OCI-LY7 (cell line): Measurements from ENCODE around the gene GTPBP8. TPM values are rescaled to one million over a fixed set of nuclear protein-coding genes. Genes with fewer than 3 reads are reported as not detected.

Experiments
- BruUV-seq: library from RNA; stranded (reverse); fragments of 400-500 nt; replicated peaks from 2 replicates; lab custom pipeline; 2021; lab: Mats Ljungman, UMichigan
- CTCF ChIA-PET: fragments of 300-600 bp; sonication (Branson Sonifier 250); formaldehyde crosslinking; loops from one replicate; lab custom pipeline; 2022; ENCODE audit warnings: antibody characterized with exemption; ENCODE audit not compliant: unreplicated experiment; lab: Charles Lee
- POLR2A ChIA-PET: fragments of 300-600 bp; sonication (Branson Sonifier 250); formaldehyde crosslinking; loops from one replicate; lab custom pipeline; 2022; ENCODE audit warnings: antibody characterized with exemption; lab: Charles Lee
- DNase-seq: peaks from one replicate; pipeline ENCODE4 v3.0.0-alpha.2; 2015; ENCODE audit warnings: low spot score
- H2AFZ ChIP-seq: fragments of 200-600 bp; sonication (generic), shearing (Covaris generic); 2 replicates; pipeline ENCODE4 v1.6.1; 2014; ENCODE audit warnings: mild to moderate bottlenecking, antibody characterized with exemption, low read length, moderate library complexity
- H3K27ac ChIP-seq: fragments of 200-600 bp; sonication (generic); 2 replicates; pipeline ENCODE4 v1.5.1; 2014; ENCODE audit warnings: mixed run types, low read depth, mild to moderate bottlenecking, moderate library complexity, low read length, inconsistent platforms; ENCODE audit not compliant: poor library complexity, severe bottlenecking
- H3K36me3 ChIP-seq: fragments of 200-600 bp; sonication (generic); 2 replicates; pipeline ENCODE4 v1.6.1; 2014; ENCODE audit warnings: mild to moderate bottlenecking, antibody characterized with exemption, low read length, moderate library complexity, mixed read lengths; ENCODE audit not compliant: insufficient read depth
- H3K4me1 ChIP-seq: fragments of 200-600 bp; sonication (generic); 2 replicates; pipeline ENCODE4 v1.5.1; 2014; ENCODE audit warnings: mild to moderate bottlenecking, low read length; ENCODE audit not compliant: insufficient read depth, poor library complexity, severe bottlenecking
- H3K4me2 ChIP-seq: fragments of 200-600 bp; sonication (generic); 2 replicates; pipeline ENCODE4 v1.6.1; 2014; ENCODE audit warnings: mild to moderate bottlenecking, low read length
- H3K4me3 ChIP-seq: fragments of 200-600 bp; sonication (generic); 2 replicates; pipeline ENCODE4 v1.5.1; 2014; ENCODE audit warnings: mild to moderate bottlenecking, low read depth, low read length; ENCODE audit not compliant: poor library complexity, severe bottlenecking
- H3K79me2 ChIP-seq: fragments of 200-600 bp; sonication (generic); 2 replicates; pipeline ENCODE4 v1.6.1; 2016; ENCODE audit warnings: low read depth, mild to moderate bottlenecking, low read length, moderate library complexity, mixed read lengths; ENCODE audit not compliant: insufficient read depth
- H3K9me2 ChIP-seq: fragments of 200-600 bp; sonication (generic); 2 replicates; pipeline ENCODE4 v1.6.1; 2016; ENCODE audit warnings: mild to moderate bottlenecking, low read length, mixed read lengths; ENCODE audit not compliant: insufficient read depth
- H3K9me3 ChIP-seq: fragments of 200-600 bp; sonication (generic); 2 replicates; pipeline ENCODE4 v1.6.1; 2014; ENCODE audit warnings: mild to moderate bottlenecking, mixed run types, low read length, mixed read lengths
- H4K20me1 ChIP-seq: fragments of 200-600 bp; sonication (generic); 2 replicates; pipeline ENCODE4 v1.6.1; 2014; ENCODE audit warnings: mild to moderate bottlenecking, antibody characterized with exemption, low read length, moderate library complexity, mixed read lengths; ENCODE audit not compliant: insufficient read depth
- CTCF ChIP-seq: fragments of 200-600 bp; sonication (generic); conservative IDR thresholded peaks from 2 replicates; pipeline ENCODE4 v1.5.1; 2014; ENCODE audit warnings: mild to moderate bottlenecking, antibody characterized with exemption, low read length, moderate library complexity, mixed read lengths
- EZH2phosphoT487 ChIP-seq: fragments of 200-600 bp; sonication (generic); IDR thresholded peaks from 2 replicates; pipeline ENCODE4 v1.6.1; 2018; ENCODE audit warnings: low read depth, borderline replicate concordance, mild to moderate bottlenecking, mixed run types, antibody characterized with exemption, low read length, moderate library complexity, mixed read lengths
- intact Hi-C: fragments of 100-400 bp; cut with micrococcal nuclease; formaldehyde crosslinking; loops from one replicate; pipeline ENCODE4 v1.10.0; 2022; ENCODE audit not compliant: unreplicated experiment
- total RNA-seq, 2 experiments: library from RNA; depleted of rRNA in 1 of 2; stranded (reverse); fragments of >200 nt in 1 of 2; shearing (Covaris generic) in 1 of 2; gene quantifications; 2 replicates each; pipeline ENCODE4 v1.2.3, GENCODE V29; 2014 to 2022

GTPBP8 gene
- total RNA-seq, 2 experiments from 2014 or later, result 21.9 to 23.8 TPM

DNA sequence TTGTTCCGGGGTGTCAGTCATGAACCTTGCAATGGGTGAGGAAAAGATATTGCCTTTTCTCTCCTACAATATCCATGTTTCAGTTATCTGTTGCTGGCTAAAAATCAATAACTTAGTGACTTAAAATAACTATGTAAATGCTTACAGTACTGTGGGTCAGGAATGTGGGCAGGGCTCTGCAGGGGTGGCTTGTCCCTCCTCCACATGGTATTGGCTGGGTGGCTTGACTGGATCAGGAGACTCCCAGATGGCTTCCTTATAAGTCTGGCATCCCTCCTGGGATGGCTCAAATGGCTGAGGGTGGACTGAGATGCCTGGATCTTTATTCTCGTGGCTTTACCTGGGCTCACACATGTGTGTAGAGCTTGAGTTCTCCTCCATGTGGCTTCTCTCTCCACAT lies 47.5 kb downstream of the GTPBP8 start:
- H3K27ac ChIP-seq, result no peak overlapping the region
- no peak overlapping the region for H3K4me3 ChIP-seq
- TF ChIP-seq EZH2phosphoT487 (no peak), CTCF (no peak)
- no peak overlapping the region for H3K4me2 ChIP-seq
- no peak overlapping the region for H2AFZ ChIP-seq
- H3K4me1 ChIP-seq, result no peaks in the 10 kb centered on the region
- DNase-seq, result no peak
- H3K79me2 ChIP-seq, result no peaks in the 10 kb centered on the region
- ChIA-PET CTCF (no interaction called here), POLR2A (no interaction called here)
- no TSS peak for BruUV-seq
- intact Hi-C loops, result no loop called here
- H3K9me3 ChIP-seq, result no peaks in the 10 kb centered on the region
- H3K36me3 ChIP-seq, result no peaks in the 10 kb centered on the region
- H4K20me1 ChIP-seq, result no peaks in the 10 kb centered on the region
- no peaks in the 10 kb centered on the region for H3K9me2 ChIP-seq

DNA sequence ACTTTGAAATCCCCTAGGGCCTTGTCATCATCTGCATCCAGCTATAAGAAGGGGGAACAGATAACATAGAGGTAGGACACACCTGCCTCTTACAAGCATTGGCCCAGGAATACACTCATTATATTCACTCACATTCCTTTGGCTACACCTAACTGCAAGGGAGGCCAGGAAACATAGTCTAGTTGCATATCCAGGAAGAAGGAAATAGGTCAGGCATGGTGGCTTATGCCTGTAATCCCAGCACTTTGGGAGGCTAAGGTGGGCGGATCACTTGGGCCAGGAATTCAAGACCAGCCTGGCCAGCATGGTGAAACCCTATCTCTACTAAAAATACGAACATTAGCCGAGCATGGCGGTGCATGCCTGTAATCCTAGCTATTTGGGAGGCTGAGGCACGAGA lies 48.8 kb downstream of the GTPBP8 start:
- no TSS peak for BruUV-seq
- H3K27ac ChIP-seq, result no peak overlapping the region
- no peaks in the 10 kb centered on the region for H3K4me1 ChIP-seq
- H3K9me3 ChIP-seq, result no peaks in the 10 kb centered on the region
- no peak for DNase-seq
- TF ChIP-seq CTCF (no peak), EZH2phosphoT487 (no peak)
- ChIA-PET CTCF (no interaction called here), POLR2A (no interaction called here)
- intact Hi-C loops, result no loop called here
- no peak overlapping the region for H3K4me3 ChIP-seq
- no peaks in the 10 kb centered on the region for H3K79me2 ChIP-seq
- H3K9me2 ChIP-seq, result no peaks in the 10 kb centered on the region
- H3K36me3 ChIP-seq, result no peaks in the 10 kb centered on the region
- H2AFZ ChIP-seq, result no peak overlapping the region
- no peak overlapping the region for H3K4me2 ChIP-seq
- H4K20me1 ChIP-seq, result no peaks in the 10 kb centered on the region

- TF ChIP-seq CTCF (no peak), EZH2phosphoT487 (no peak)
- no peak for DNase-seq
- H3K4me1 ChIP-seq, result no peaks in the 10 kb centered on the region
- intact Hi-C loops, result no loop called here
- ChIA-PET POLR2A (no interaction called here), CTCF (no interaction called here)
- H3K9me3 ChIP-seq, result no peaks in the 10 kb centered on the region
- H3K27ac ChIP-seq, result no peak overlapping the region
- H3K4me3 ChIP-seq, result no peak overlapping the region
- H3K4me2 ChIP-seq, result no peak overlapping the region
- H3K9me2 ChIP-seq, result no peaks in the 10 kb centered on the region
- H2AFZ ChIP-seq, result no peak overlapping the region
- no peaks in the 10 kb centered on the region for H3K79me2 ChIP-seq
- no TSS peak for BruUV-seq
- no peaks in the 10 kb centered on the region for H3K36me3 ChIP-seq
- no peaks in the 10 kb centered on the region for H4K20me1 ChIP-seq
Observed at GRCh38 chr3:113040231-113040630, 49.4 kb downstream of the GTPBP8 start.
